ENCODE results near the gene CHI3L2.

Gene CHI3L2

GRCh38 chr1:111221633-111222291 lies 5.8 kb upstream of the CHI3L2 start:
- no peak for DNase-seq

- peak; percentile 63 for DNase-seq
Measured at GRCh38 chr1:111222308-111223125, 5.0 kb upstream of the CHI3L2 start.

DNA sequence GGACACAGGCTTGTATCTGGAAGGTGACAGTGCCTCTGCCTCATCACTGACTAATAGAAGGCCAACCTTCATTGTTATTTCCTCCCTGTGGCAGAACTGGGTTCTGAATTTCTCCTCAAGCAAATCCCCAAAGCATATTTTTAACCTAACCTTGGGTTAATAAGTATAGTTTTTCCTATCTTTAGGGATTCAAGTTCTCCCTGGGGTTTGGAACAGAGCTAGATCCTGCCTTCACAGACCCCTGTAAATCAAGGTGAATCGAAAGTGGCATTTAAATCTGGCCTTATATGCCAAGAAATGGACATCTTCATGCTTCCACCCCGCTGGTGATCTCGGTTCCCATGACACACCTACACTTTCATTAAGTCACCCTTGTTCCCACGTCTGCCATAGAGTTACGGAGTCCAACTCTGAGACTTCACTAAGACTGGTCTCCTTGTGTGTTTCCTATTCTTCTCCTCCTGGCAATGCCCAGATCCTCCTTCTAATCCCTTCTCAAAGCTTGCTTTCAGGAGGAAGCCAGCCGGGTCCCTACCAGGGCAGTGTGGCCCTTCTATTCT lies 4.3 kb upstream of the CHI3L2 start:
- DNase-seq = no peak

GRCh38 chr1:111225091-111225490 lies 2.4 kb upstream of the CHI3L2 start:
- DNase-seq = no peak

- no peak for DNase-seq
Measured at GRCh38 chr1:111225717-111226400, 1.7 kb upstream of the CHI3L2 start.

GRCh38 chr1:111227851-111228747 lies 586 bp downstream of the CHI3L2 start:
- no peak for DNase-seq

DNA sequence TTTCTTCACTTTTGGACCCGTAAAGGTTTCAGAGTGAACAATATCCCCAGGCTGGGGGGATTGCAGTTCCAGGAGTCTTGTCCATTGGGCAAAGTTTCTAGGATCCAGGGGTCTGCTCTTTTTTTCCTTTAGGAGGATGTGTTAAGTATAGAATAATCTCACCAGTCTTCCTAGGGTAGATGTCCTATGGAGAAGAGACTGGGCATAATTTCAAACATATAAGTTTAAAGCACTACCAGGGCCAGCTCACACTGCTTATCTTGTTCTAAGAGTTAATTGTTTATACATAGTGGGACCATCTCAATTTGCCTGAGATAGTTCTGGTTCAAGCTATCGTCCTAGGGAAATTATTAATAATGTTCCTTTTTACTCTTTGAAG lies 1.2 kb downstream of the CHI3L2 start:
- DNase-seq = no peak

DNA sequence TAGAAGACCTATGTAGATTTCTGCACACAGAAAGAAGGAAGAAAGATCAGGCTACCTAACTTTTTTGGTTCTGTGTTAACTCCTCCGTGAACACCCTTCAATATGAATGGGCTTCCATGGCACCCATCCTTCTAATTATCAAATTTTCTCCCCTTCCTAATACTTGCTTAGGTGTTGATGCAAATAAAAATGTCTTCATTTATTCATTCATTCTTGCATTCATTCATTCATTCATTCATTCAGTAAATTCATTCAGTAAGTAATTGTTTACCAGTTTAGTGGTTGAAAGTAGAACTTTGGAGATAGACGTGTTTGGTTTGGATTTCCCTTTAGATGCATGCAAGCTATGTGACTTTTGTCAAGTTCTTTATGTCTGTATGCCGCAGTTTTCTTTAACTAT lies 4.6 kb downstream of the CHI3L2 start:
- no peak for DNase-seq

- no peak for DNase-seq
Measured at GRCh38 chr1:111234258-111234657, 6.7 kb downstream of the CHI3L2 start.

- DNase-seq = no peak
Measured at GRCh38 chr1:111234866-111235265, 7.4 kb downstream of the CHI3L2 start.

DNA sequence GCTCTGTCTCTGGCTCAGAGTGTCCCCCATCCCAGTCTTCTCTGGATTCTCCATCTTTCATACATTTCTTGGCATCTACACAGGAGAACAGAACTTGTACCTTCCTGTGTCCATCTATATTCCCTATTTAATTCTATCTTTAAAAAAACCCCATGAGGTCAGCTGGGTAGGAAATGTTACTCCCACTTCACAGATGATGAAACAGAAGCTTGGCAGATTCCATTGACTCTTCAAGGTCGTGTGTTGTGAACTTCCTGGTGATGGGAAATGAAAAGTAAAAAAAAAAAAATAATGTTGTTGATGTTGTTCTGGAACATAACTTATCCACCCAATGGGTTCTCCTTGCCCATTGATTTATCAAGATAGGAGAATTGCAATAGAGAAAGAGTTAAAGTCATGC lies 8.9 kb downstream of the CHI3L2 start:
- no peak for DNase-seq

DNA sequence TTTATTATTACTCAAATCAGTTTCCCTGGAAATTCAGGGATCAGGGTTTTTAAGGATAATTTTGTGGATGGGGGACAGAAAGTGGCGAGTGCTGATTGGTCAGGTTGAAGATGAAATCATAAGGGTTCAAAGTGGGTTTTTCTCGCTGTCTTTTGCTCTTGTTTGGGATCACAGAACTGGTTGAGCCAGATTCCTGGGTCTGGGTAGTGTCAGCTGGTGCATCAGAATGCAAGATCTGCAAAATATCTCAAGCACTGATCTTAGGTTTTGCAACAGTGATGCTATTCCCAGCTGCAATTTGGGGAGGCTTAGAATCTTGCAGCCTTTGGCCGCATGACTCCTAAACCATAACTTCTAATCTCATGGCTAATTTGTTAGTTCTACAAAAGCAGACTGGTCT lies 9.3 kb downstream of the CHI3L2 start:
- DNase-seq = no peak

DNA sequence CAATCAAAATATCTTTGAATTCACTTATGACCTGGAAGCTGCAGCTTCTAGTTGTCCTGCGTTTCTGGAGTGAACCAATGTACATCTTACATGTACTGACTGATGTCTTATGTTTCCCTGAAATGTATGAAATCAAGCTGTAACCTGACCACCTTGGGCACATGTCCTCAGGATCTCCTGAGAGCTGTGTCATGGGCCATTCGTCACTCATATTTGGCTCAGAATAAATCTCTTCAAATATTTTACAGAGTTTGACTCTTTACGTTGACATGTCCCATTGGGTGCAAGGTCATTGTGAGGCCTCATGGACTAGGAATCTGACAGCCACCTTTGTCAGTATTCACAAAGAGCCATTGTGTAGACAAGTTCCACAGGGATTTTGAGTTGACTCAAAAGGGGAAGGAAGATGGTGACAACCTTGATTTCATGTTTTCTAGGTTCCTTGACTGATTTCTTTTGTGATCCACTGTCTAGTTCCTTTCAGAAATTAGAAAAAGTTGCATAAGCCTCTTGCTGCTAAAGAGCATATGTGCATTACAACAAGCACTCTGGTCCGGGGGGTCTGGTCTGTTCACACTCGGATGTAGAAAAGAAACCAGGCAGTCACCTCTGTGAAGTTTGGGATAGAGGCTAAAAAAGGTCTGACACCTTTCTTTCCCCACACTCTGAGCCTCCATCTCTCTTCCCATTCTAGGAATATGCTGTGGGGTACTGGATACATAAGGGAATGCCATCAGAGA lies 10.7 kb downstream of the CHI3L2 start:
- no peak for DNase-seq

GRCh38 chr1:111241797-111242196 lies 14.3 kb downstream of the CHI3L2 start:
- no peak for DNase-seq

DNA sequence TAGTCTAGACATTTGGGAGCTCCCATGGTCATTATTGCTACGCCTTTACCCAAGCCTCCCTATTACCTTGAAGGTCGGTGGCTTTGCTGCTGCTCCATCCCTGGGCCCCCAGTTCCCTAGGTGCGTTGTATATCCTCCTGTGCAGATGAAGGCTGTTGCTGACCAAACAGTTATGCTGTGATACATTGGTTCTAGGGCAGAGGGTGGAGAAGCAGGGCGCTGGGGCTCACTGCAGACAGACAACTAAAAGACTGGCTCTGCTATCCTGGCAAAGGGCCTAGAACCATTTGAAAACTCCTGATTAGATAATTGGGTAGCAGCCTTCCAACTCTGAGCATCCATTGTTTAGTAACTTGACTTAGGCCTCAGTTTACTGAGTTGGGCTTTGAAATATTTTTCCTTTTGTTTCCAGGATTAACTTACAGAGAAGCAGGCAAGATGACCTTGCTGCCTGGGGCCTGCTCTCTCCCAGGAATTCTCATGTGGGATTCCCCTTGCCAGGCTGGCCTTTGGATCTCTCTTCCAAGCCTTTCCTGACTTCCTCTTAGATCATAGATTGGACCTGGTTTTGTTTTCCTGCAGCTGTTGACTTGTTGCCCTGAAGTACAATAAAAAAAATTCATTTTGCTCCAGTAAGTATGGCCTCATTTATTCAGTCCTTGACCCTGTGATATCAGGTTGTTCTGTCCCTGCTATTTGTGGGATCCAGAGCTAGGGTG lies 15.5 kb downstream of the CHI3L2 start:
- no peak for DNase-seq

GRCh38 chr1:111247125-111247838 lies 19.8 kb downstream of the CHI3L2 start:
- no peak for DNase-seq

DNA sequence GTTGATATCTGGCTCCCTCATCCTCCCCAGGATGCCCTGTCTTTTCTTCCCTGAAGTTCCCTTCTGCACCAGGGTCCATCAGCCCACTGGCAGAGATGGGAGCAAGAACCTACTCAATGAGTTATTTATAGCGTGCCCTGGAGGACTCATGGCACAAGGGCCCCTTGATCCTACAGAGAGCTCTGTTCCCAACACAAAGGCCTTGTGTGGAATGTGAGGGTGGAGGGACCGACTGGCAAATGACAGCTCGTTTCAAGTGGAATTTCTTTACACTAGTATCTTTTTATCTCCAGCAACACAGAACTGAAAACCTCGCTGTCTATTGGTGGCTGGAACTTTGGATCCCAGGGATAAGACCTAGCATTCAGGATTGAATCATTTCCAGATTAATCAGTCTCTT lies 22.4 kb downstream of the CHI3L2 start:
- DNase-seq = no peak

GRCh38 chr1:111251570-111251969 lies 24.1 kb downstream of the CHI3L2 start:
- DNase-seq = no peak

DNA sequence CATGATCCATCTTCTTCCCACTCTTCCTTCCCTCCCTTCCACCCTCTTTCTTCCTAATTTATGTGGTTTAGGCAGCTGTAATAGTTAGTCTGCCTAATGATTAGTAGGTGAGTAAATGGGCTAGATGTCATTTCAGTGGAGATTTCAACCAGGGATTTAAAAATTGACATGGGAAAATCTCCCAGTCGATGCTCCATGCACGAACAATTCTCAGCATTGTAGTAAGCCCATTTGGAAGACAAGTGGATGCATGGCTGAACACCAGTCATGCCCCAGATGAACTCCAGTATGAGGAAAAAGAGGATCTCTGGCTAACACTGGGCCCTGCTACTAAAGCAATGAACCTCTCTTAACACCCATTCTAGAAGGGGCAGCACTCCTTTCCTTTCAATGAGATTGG lies 25.3 kb downstream of the CHI3L2 start:
- DNase-seq = no peak

GRCh38 chr1:111253876-111254275 lies 26.4 kb downstream of the CHI3L2 start:
- no peak for DNase-seq
